GM08714 (cell line): Measurements from ENCODE around the gene PKIG.
"Not testable (repeated sequence)": the region's sequence is repeated elsewhere in the genome, so short reads cannot be mapped to it uniquely, and the experiment has no call there.

Experiments
- H3K4me3 ChIP-seq: fragments of 200-500 bp; sonication (Bioruptor generic); 2 replicates; pipeline ENCODE4 v1.5.1; 2014; ENCODE audit warnings: mild to moderate bottlenecking, low read length, inconsistent platforms
- ZNF274 ChIP-seq: IDR thresholded peaks from 2 replicates; pipeline ENCODE4 v1.6.1; 2012; ENCODE audit warnings: mild to moderate bottlenecking, low read depth, low read length

The PKIG gene

DNA sequence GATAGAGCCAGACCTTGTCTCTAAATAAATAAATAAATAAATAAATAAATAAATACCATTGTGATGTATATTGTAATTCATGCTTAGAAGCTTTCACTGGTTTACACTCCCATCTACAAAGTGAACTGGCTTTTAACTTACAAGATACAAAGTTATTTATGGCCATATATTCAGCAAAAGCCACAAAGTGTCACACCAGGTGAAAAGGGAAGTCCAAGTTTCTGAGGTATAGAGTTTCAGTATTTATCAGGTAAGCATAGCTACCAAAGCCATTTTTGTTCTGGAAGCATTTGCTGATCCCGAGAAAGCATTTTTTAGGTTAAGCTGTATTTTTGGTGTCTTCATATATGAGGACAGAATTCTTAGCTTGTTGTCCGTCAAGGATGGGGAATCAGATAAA is 22.1 kb upstream of the PKIG start:
- no peak overlapping the region for H3K4me3 ChIP-seq
- TF ChIP-seq ZNF274 = no peak

DNA sequence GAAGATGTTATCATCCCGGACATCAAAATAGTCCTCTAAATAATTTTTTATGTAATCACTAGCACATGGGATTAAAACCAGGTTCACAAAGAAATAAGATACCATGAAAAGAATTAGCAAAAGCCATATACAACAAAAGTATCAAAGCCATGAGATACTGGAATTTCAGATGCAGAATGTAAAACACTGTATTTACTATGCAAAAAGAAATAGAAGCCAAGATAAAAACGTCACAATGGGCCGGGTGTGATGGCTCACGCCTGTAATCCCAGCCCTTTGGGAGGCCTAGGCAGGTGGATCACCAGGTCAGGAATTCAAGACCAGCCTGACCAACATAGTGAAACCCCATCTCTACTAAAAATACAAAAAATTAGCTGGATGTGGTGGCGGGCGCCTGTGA is 21.6 kb upstream of the PKIG start:
- H3K4me3 ChIP-seq = not testable (repeated sequence)

DNA sequence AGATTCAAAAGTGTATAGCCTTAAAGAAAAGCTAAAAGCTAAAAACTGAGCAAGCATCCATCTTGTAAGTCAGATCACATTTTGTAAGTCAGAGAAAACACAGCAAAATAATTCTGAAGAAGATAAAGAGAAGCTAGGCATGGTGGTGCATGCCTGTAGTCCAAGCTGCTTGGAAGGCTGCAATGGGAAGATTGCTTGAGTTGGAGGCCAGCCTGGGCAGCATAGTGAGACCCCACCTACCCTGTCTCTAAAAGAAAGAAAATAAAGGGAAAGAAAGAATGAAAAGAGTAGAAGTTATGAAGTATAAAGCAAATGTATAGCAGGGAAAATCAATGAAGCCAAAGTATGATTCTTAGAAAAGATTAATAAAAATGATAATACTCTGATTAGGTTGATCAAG is 20.5 kb upstream of the PKIG start:
- TF ChIP-seq ZNF274 = no peak
- H3K4me3 ChIP-seq = no peak overlapping the region

DNA sequence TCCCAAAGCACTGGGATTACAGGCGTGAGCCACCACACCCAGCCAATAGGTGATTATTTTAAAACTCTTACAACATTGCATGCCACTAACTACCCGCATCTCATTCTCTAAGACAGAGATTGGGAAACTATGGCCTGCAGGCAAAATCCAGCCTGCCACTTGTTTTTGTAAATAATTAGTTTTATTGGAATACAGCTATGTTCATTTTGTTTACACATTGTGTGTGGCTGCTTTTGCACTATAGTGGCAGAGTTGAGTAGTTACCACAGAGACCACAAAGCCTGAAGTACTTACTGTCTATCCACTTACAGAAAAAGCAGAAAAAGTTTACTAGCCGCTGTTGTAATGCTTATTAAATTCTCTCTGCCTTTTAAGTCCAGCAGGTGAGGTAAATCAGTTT is 16.4 kb upstream of the PKIG start:
- no peak overlapping the region for H3K4me3 ChIP-seq
- TF ChIP-seq ZNF274 = no peak

DNA sequence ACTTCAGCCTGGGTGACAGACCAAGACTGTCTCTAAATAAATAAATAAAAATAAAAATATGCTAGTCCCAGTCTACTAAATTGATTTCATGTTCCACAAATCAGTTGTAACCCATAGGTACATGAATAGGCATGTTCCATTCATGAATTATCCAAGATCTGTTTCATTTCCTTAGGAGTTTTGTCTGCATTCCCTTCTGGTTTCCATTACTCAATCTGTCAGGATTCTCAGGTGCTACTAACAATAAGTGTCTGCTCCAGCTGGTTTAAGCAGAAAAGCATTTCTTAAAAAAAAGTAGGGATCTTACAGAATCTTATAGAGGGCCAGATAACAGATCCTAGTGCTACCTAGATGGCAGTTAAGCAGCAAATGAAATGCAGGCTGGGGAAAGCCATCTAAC is 15.6 kb upstream of the PKIG start:
- TF ChIP-seq ZNF274 = no peak
- no peak overlapping the region for H3K4me3 ChIP-seq

DNA sequence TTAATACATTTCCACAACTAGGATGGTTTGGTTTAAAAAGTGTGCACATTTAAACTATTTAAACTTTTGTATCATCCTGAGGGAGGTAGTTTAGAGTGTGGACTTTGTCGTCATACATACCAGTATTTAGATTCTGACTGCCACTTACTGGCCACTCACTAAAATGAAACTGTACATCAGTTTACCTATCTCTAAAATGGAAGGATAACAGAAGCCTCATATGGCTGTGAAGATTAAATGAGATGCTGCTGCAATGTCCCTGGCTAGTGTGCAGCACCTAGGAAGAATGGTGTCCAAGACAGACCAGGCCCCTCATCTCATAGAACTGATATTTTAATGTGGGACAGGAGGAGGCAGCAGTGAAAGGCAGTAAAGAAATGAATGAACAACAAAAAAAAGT is 12.0 kb upstream of the PKIG start:
- TF ChIP-seq ZNF274 = no peak
- no peak overlapping the region for H3K4me3 ChIP-seq

DNA sequence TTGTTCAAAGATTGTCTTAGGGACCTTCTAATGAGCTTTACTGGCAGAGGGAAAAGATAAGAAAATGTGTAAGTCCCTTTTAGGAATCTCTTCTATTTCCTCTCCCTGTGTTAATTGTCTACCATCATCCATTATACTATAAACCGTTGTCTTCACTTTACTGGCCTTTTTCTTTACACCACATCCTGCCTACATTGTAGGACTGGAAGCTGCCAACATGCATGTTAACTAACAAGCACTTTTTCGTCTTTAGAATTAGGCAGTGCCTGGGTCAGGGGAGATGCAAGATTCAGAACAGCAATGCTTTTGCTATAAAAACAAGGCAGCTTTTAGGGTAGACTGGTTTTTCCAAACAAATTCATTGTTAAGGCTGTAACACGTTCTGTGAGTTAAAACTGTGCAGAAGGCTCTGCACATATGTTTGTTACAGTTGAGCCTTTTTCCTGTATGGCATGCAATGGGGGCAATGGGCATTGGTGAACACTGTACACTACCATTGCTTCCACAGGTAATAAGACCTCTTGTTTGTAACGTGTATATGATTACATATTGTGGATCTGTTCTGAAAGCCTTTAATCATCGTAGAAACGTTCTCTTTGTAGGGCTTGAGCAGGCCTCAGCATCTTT is 10.9 kb upstream of the PKIG start:
- no peak overlapping the region for H3K4me3 ChIP-seq
- no peak for TF ChIP-seq ZNF274

DNA sequence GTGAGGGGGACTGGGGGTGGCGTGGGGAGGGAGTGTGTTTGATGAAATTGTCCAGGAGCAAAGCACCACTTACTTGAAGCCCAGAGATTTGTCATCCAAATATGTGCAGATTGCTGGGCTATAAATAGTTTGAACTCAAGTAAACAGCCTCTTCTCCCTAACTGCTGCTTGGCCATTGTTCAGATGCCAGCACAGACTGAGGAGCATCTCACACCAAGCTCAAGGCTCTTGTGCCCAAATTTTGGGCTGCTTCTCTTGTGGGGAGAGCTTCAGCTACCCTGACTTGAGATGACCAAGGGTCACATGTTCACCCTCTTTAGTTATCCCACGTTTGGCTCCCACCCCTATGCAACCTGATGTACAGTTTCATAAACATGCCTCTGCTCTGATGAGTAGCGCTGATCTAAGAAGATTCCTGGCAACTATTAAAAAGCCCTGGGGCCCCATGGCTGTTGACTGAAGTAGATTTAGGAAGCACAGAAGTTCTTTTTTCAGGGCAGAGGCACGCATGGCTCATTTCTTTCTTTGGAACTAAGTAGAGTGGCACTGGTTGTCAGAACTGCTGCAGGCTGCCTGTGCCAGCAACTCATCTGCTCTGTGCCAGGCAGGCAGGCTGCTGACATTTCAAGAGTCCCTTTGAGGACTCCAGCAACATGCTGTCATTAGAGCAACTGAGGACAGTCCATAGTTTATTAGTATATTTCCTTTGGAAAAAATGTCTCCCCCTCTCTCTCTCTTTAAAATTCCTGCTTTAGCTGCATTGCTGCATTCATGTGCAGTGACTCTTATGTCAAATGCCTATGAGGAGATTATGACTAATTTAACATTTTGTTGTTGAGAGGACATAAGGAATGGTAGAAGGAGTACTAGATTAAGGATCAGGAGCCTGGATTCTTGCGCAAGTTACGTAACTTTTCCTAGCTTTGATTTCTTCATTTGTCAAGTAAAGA is 9.6 kb upstream of the PKIG start:
- no peak for TF ChIP-seq ZNF274
- no peak overlapping the region for H3K4me3 ChIP-seq

DNA sequence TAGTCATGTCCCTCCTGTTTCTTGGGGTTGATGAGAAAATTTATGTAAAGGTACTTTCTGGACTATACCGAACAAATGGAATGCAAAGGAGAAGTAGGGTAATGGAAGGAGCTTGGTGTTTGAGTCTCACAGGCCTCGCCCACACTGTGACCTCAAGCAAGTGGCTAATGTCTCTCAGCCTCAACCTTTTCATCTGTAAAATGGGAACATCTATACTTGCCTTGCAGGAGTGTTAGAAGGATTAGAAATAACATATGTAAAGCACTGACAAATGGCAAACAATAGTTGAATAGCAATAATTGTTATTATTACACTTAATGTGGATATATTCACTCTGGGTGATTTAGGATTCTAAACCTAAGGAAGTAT is 8.9 kb upstream of the PKIG start:
- TF ChIP-seq ZNF274 = no peak
- H3K4me3 ChIP-seq = no peak overlapping the region

DNA sequence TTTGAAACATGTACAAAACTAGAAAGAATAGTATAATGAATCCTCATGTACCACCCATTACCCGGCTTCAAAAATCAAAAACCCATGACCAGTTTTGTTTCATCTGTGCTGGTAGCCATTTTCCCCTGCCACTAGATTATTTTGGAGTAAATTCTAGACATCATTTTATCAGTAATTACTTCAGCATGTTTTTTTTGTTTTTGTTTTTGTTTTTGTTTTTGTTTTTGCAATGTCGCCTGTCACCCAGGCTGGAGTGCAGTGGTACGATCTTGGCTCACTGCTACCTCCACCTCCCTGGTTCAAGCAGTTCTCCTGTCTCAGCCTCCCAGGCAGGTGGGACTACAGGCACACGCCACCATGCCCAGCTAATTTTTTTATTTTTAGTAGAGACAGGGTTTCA is 8.0 kb upstream of the PKIG start:
- no peak overlapping the region for H3K4me3 ChIP-seq
- no peak for TF ChIP-seq ZNF274

DNA sequence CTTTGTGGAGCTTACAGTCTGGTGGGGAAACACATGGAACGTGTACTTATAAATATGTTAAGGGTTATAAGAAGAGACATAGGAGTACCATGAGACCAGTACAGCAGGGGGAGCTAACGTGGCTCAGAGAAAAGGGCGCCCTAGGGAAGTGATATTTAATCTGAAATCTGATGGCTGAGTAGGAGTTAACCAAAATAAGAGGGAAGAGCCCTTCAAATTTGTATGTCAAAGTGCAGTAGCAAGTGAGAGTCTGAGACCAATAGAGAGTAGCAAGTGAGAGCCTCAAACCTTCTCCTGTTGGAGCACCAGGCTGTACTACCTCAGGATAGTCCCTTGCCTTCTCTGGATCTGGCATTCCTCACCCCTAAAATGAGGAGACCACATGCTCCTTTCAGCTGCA is 6.1 kb upstream of the PKIG start:
- H3K4me3 ChIP-seq = no peak overlapping the region
- no peak for TF ChIP-seq ZNF274

DNA sequence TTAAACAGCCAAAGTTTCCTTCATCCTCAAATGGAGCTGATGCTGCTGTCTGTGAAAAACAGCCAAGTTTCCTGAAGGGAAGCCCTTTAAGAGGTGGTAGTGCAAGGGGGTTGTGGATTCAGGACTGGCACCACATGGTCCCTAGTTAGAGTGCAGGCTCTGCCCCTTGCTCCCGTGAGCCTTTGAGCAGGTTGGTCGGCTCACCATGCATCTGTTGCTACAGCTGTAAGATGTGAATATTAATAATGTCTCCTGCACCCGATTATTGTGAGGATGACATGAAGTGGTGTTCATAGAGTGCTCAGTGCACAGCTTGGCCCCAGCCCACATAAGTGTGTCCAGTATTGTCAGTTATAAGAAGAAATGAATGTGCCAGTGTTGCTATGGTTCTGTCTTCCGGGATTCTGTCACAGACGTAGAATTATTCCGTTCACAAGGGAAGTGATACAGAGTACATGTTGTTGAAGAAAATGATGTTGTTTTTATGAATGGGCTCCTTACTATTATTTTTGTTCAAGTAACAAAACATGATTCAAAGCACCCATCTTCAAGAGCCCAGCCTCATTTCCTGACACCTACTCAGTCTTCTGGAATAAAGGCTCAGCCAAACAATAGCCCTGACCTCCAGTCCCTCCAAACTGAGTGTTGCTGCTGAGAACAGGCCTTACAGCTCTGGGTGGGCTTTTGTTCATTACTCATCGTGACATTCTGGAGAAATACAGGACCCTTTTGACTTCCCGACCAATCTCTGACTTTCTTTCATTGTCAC is 2.9 kb upstream of the PKIG start:
- H3K4me3 ChIP-seq = no peak overlapping the region
- no peak for TF ChIP-seq ZNF274

DNA sequence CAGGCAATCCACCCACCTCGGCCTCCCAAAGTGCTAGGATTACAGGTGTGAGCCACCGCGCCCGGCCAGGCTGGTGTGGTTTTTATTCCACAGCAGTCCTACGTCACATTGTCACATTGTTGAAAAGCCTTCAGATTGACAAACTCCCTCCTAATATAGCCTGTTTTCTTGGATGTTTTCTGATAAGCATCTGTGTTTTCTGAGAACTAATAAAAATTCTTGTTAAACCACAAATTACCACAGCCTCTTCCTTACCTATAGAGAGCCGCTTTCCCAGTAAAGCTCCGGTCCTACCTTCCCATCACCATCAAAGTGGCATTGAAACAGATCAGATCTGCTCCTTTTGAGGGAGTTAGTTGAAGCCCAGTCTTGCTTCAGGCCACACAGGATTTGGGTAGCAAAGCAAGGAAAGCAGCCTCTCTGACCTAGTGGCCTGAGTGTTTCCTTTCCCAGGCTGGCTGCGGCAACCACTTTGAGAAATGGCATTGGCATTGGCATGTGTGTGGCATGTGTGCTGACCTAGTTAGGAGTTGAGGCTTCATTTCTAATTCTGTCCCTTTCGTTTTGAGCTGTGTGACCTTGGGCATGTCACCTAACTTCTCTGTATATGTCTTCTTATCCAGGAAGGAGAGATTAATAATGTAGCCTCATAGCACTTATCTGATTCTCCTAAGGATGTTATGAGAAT is 1.7 kb upstream of the PKIG start:
- TF ChIP-seq ZNF274 = no peak

DNA sequence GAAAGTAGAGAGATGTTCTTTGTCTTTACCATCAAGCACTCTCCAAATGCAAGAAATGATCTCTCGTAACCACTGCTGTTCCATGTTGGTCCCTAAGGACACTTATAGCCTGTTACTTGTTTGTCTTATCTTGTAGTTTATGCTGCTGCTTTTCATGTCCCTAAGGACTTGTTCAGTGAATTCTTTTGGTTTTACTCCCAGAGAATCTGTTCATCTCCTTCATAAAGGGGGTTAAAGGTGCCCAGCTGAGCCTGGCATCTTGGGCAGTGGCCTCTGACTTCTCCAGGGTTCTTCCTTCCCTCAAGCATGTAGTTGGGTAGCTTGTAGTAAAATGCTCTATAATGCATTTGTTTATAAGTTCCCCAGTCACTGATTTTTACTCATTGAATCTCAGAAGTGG is 864 bp upstream of the PKIG start:
- no peak overlapping the region for H3K4me3 ChIP-seq
- no peak for TF ChIP-seq ZNF274

More for the DNA sequence above, 1.7 kb upstream of the PKIG start:
- H3K4me3 ChIP-seq = no peak overlapping the region
